ENCODE data around the gene CABLES2. TPM values are rescaled to one million over a fixed set of nuclear protein-coding genes. Genes with fewer than 3 reads are reported as not detected.
A peak's percentile ranks its signal among the peaks of the same experiment; 100 is the strongest.

CABLES2 gene
- total RNA-seq, 1 experiment from 2014 or later = 10.4 TPM

GRCh38 chr20:62361799-62362589 is 45.1 kb downstream of the CABLES2 start:
- DNase-seq (ENCODE audit: low spot score) = peak; percentile 75

- peak; percentile 72 for DNase-seq (ENCODE audit: low spot score)
Measured at GRCh38 chr20:62360854-62361798, 46.0 kb downstream of the CABLES2 start.

GRCh38 chr20:62359491-62360121 is 47.5 kb downstream of the CABLES2 start:
- DNase-seq (ENCODE audit: low spot score) = peak; percentile 99

- no peak for DNase-seq (ENCODE audit: low spot score)
Measured at GRCh38 chr20:62359043-62359490, 48.0 kb downstream of the CABLES2 start.

GRCh38 chr20:62358171-62359042 is 48.7 kb downstream of the CABLES2 start:
- peak; percentile 92 for DNase-seq (ENCODE audit: low spot score)

- peak; percentile 61 for DNase-seq (ENCODE audit: low spot score)
Measured at GRCh38 chr20:62357681-62358080, 49.4 kb downstream of the CABLES2 start.

- peak; percentile 95 for DNase-seq (ENCODE audit: low spot score)
Measured at GRCh38 chr20:62357187-62357667, 49.9 kb downstream of the CABLES2 start.

GRCh38 chr20:62356589-62357186 is 50.4 kb downstream of the CABLES2 start:
- no peak for DNase-seq (ENCODE audit: low spot score)

GRCh38 chr20:62355878-62356588 is 51.1 kb downstream of the CABLES2 start:
- no peak for DNase-seq (ENCODE audit: low spot score)

- peak; percentile 81 for DNase-seq (ENCODE audit: low spot score)
Measured at GRCh38 chr20:62355516-62355877, 51.6 kb downstream of the CABLES2 start.

GRCh38 chr20:62354811-62355341 is 52.2 kb downstream of the CABLES2 start:
- DNase-seq (ENCODE audit: low spot score) = no peak

GRCh38 chr20:62354031-62354808 is 52.9 kb downstream of the CABLES2 start:
- DNase-seq (ENCODE audit: low spot score) = no peak

- no peak for DNase-seq (ENCODE audit: low spot score)
Measured at GRCh38 chr20:62353289-62354030, 53.6 kb downstream of the CABLES2 start.

- DNase-seq (ENCODE audit: low spot score) = peak; percentile 87
Measured at GRCh38 chr20:62352402-62353288, 54.4 kb downstream of the CABLES2 start.

- DNase-seq (ENCODE audit: low spot score) = no peak
Measured at GRCh38 chr20:62351469-62352401, 55.4 kb downstream of the CABLES2 start.

Measured in A172 (cell line).